Measurements from ENCODE around the gene ADAM19. TPM values are rescaled to one million over a fixed set of nuclear protein-coding genes. Genes with fewer than 3 reads are reported as not detected.

The ADAM19 gene
- total RNA-seq, 1 donor from 2014 or later = 64.5 TPM

DNA sequence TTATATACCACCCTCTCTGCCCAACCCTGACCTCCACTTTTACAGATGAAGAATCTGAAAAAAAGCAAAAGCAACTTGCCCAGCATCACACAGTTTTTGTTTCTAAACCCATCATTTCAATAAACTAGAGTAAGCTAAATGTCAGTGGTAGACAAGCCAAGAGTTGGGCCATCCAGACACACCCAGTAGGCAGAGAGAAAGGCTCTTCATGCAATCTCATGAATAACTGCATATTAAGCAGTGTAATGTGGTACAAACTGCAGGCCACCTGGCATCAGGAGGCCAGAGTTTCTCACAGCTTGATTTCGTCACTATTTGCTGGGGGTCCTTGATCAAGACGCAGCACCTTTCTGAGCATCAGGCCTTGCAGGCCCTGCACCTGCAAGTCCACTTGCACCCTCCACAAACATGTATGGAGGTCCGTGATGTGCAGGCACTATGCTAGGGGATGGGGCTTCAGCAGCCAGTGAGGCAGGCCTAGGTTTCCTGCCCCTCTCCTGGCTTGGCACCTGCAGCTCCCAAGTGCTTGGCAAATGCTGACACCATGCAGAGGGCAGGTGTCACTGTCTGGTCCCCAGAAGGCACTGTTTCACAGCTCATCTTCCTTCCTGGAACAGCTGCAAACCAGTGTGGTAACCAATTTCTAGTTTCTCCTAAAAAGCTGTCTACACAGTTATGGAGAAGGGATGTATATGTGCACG is 29.8 kb downstream of the ADAM19 start:
- Mint-ChIP-seq H3K9me3 (ENCODE audit: unreplicated experiment) (no peaks in the 10 kb centered on the region), H3K27ac (ENCODE audit: unreplicated experiment) (no peak overlapping the region), H3K4me1 (ENCODE audit: unreplicated experiment) (peaks cover 86% of the 10 kb centered on the region), H3K27me3 (ENCODE audit: unreplicated experiment) (no peaks in the 10 kb centered on the region), H3K36me3 (ENCODE audit: unreplicated experiment) (peaks cover 12% of the 10 kb centered on the region), H3K4me3 (ENCODE audit: unreplicated experiment) (no peak overlapping the region)
- TF ChIP-seq, protein P1, sequence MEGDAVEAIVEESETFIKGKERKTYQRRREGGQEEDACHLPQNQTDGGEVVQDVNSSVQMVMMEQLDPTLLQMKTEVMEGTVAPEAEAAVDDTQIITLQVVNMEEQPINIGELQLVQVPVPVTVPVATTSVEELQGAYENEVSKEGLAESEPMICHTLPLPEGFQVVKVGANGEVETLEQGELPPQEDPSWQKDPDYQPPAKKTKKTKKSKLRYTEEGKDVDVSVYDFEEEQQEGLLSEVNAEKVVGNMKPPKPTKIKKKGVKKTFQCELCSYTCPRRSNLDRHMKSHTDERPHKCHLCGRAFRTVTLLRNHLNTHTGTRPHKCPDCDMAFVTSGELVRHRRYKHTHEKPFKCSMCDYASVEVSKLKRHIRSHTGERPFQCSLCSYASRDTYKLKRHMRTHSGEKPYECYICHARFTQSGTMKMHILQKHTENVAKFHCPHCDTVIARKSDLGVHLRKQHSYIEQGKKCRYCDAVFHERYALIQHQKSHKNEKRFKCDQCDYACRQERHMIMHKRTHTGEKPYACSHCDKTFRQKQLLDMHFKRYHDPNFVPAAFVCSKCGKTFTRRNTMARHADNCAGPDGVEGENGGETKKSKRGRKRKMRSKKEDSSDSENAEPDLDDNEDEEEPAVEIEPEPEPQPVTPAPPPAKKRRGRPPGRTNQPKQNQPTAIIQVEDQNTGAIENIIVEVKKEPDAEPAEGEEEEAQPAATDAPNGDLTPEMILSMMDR (IDR thresholded peaks at IDR 0.05) = no peak
- DNase-seq (ENCODE audit: extremely low spot score, unreplicated experiment) = no peak

DNA sequence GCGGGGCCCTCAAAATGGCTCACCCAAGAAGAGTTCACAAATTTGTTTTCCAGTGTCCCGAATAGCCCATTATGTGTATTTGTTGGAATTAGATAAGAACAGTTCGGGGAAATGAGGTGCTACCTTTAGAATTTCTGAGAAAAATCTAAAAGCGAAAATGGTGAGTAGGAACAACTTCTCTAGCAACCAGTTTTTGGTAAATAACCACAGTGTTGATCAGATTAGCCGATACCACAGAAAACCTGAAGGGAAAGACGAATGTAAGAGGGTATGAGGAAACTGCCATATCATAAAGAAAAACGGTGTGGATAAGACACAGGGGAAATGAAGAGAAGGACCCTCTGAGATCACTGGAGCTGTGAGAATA is 31.0 kb downstream of the ADAM19 start:
- Mint-ChIP-seq H3K27me3 (ENCODE audit: unreplicated experiment) (no peaks in the 10 kb centered on the region), H3K36me3 (ENCODE audit: unreplicated experiment) (peaks cover 12% of the 10 kb centered on the region), H3K9me3 (ENCODE audit: unreplicated experiment) (no peaks in the 10 kb centered on the region), H3K27ac (ENCODE audit: unreplicated experiment) (peak overlapping the region; percentile 91), H3K4me3 (ENCODE audit: unreplicated experiment) (no peak overlapping the region), H3K4me1 (ENCODE audit: unreplicated experiment) (peaks cover 85% of the 10 kb centered on the region)
- TF ChIP-seq, protein P1 (IDR thresholded peaks at IDR 0.05) = no peak
- DNase-seq (ENCODE audit: extremely low spot score, unreplicated experiment) = no peak

DNA sequence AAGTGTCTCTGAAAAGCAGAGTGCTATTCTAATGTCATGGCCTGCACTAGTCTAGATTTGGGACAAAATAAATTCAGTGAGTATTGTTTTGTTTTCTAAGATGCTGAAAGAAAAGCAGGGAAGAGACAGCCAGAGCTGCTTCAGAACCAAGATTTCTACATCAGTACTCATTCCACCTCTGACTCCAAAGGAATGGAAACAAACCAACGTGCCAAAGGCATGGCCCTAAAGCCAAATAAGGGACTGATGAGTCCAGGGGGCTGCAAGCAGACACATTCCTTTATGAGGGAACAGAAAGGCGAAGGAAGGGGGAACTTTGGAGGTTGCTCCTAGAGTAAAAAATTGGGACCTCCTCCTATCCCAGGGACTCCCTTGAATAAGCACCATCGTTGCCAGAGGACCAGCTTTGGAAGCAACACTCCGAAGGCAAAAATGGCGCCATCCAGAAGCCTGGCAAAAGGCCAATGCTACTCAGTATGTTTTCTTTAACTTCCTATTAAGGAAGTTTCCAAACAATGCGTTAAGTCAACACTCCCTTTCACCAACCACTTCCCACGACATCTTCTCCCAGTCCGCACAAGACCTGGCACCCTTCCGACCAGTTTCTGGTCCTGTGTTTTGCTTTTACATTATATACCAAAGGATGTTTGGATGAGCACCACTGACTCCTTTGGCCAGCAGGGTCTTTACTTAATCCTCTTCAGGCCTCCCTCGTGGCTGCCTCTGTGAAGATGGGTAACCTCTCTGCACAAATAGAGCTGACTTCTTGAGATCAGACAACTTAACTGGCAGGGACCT is 31.6 kb downstream of the ADAM19 start:
- no peak for DNase-seq (ENCODE audit: extremely low spot score, unreplicated experiment)
- Mint-ChIP-seq H3K4me3 (ENCODE audit: unreplicated experiment) (no peak overlapping the region), H3K4me1 (ENCODE audit: unreplicated experiment) (peaks cover 85% of the 10 kb centered on the region), H3K9me3 (ENCODE audit: unreplicated experiment) (no peaks in the 10 kb centered on the region), H3K36me3 (ENCODE audit: unreplicated experiment) (peaks cover 12% of the 10 kb centered on the region), H3K27ac (ENCODE audit: unreplicated experiment) (peak overlapping the region; percentile 91), H3K27me3 (ENCODE audit: unreplicated experiment) (no peaks in the 10 kb centered on the region)
- TF ChIP-seq, protein P1 (IDR thresholded peaks at IDR 0.05) = no peak

DNA sequence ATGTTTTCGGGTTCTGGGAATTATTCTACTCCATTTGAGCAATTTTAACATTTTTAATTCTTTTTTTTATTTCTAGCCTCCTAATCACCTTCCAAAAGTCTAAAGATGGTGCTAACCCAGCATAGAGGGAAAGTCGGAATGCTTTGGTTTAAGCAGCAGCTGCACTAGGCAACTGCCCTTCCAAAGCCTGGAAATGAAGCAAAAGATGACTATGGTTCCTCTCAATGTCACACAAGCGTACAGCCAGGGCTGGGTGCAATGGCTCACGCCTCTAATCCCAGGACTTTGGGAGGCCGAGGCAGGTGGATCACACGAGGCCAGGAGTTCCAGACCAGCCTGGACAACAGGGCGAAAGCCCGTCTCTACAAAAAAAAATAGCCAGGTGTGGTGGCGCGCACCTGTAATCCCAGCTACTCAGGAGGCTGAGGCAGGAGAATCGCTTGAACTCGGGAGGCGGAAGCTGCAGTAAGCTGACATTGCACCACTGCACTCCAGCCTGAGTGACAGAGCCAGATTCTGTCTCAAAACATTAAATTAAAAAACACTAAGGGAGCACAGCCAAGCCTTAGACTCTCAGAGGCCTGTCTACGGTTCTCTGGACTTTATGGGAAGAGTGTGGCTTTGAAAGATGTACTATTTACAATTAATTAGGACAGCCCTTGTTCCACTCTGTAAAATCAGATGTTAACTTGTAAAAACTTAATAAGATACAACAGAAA is 33.1 kb downstream of the ADAM19 start:
- Mint-ChIP-seq H3K4me1 (ENCODE audit: unreplicated experiment) (peaks cover 70% of the 10 kb centered on the region), H3K36me3 (ENCODE audit: unreplicated experiment) (peaks cover 4% of the 10 kb centered on the region), H3K4me3 (ENCODE audit: unreplicated experiment) (no peak overlapping the region), H3K27me3 (ENCODE audit: unreplicated experiment) (no peaks in the 10 kb centered on the region), H3K27ac (ENCODE audit: unreplicated experiment) (no peak overlapping the region), H3K9me3 (ENCODE audit: unreplicated experiment) (no peaks in the 10 kb centered on the region)
- TF ChIP-seq, protein P1 (IDR thresholded peaks at IDR 0.05) = no peak
- no peak for DNase-seq (ENCODE audit: extremely low spot score, unreplicated experiment)

Data from osteocyte (in vitro differentiated cells).